ENCODE results near the gene MAGI1. TPM values are rescaled to one million over a fixed set of nuclear protein-coding genes. Genes with fewer than 3 reads are reported as not detected.
A peak's percentile ranks its signal among the peaks of the same experiment; 100 is the strongest.

MAGI1 gene
- total RNA-seq, 1 experiment from 2014 or later = 58.2 TPM

DNA sequence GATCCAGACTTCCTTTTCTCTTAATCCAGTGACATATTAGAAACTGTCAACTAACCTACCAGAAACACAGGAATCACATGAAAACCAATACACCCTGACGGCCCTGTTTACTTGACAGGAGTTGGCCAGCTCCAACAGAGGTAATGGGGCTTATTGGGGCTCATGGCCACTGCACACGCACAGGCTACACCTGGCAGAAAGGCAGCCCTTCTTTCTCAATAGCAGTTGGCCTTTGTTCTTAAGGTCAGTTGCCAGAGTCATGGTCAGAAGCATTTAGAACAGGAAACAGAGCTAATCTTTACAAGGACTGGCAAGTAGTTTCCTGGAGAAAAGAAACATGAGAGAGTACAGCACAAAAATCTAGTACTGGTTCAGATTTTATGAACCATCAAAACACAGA lies 181.8 kb downstream of the MAGI1 start (continued):
- no peak for TF ChIP-seq NR3C1 (CRISPR knock-in tag; conservative IDR thresholded peaks at IDR 0.05; ENCODE audit: low read depth)
- TF ChIP-seq ZNF121 (CRISPR knock-in tag; IDR thresholded peaks at IDR 0.05) = no peak
- TF ChIP-seq TCF7 (CRISPR knock-in tag; IDR thresholded peaks at IDR 0.05; ENCODE audit: low read depth) = no peak
- TF ChIP-seq ZNF671 (CRISPR knock-in tag; IDR thresholded peaks at IDR 0.05) = no peak
- TF ChIP-seq, protein P1, sequence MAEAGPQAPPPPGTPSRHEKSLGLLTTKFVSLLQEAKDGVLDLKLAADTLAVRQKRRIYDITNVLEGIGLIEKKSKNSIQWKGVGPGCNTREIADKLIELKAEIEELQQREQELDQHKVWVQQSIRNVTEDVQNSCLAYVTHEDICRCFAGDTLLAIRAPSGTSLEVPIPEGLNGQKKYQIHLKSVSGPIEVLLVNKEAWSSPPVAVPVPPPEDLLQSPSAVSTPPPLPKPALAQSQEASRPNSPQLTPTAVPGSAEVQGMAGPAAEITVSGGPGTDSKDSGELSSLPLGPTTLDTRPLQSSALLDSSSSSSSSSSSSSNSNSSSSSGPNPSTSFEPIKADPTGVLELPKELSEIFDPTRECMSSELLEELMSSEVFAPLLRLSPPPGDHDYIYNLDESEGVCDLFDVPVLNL (CRISPR knock-in tag; IDR thresholded peaks at IDR 0.05; ENCODE audit: borderline replicate concordance, low read depth) = no peak
- no peak for TF ChIP-seq FOXP1 (CRISPR knock-in tag; IDR thresholded peaks at IDR 0.05; ENCODE audit: borderline replicate concordance)
- no peak for TF ChIP-seq ZNF232 (CRISPR knock-in tag; IDR thresholded peaks at IDR 0.05)
- no peak for TF ChIP-seq MAX (CRISPR knock-in tag; IDR thresholded peaks at IDR 0.05)
- no peak for TF ChIP-seq ATF6 (CRISPR knock-in tag; IDR thresholded peaks at IDR 0.05)
- no peak for TF ChIP-seq NFYB (CRISPR knock-in tag; conservative IDR thresholded peaks at IDR 0.05; ENCODE audit: low read depth)
- no peak for TF ChIP-seq MXD4 (CRISPR knock-in tag; IDR thresholded peaks at IDR 0.05; ENCODE audit: borderline replicate concordance)
- no peak for TF ChIP-seq SMAD3 (CRISPR knock-in tag; IDR thresholded peaks at IDR 0.05; ENCODE audit: borderline replicate concordance)
- no peak for TF ChIP-seq ERG (CRISPR knock-in tag; IDR thresholded peaks at IDR 0.05)

DNA sequence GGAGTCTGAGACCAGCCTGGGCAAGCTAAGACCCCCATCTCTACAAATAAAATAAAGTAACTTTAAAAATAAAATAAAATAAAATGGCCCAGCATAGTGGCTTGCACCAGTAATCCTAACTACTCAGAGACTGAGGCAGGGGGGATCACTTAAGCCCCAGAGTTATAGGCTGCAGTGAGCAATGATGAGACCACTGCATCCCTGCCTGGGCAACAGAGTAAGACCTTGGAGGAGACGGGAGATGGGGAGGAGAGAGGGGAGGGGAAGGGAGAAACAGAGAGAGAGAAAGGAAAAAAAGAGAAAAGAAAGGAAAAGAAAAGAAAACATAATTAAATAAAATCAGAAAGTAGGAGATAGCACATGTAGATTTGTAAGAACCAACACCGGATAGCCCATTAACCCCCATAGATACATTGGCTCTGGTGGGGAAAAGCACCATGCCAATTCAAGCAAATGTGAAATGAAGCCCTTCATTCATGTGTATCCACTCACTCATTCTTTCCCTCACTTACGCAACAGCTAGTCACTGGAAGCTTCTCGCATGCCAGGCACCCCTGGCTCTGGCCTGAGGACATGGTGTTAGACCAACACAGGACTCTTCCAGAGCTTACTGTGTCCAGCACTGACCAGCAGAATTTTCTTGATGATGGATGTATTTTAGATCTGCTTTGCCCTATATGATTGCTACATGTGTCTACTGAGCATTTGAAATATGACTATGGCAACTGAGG lies 183.2 kb downstream of the MAGI1 start:
- Mint-ChIP-seq H3K9me3 (no peaks in the 10 kb centered on the region), H3K36me3 (no peaks in the 10 kb centered on the region), H3K4me3 (no peak overlapping the region), H3K27me3 (ENCODE audit: low read depth) (no peaks in the 10 kb centered on the region), H3K27ac (no peak overlapping the region), H3K4me1 (peaks cover 28% of the 10 kb centered on the region)
- DNase-seq (ENCODE audit: low spot score) = no peak
- ChIA-PET CTCF (no interaction called here), POLR2A (no interaction called here)
- no peak; the same call in 1 of the 2 replicates for ATAC-seq
- peak; percentile 69 for TF ChIP-seq ZNF121 (CRISPR knock-in tag; IDR thresholded peaks at IDR 0.05)
- TF ChIP-seq, protein P2, sequence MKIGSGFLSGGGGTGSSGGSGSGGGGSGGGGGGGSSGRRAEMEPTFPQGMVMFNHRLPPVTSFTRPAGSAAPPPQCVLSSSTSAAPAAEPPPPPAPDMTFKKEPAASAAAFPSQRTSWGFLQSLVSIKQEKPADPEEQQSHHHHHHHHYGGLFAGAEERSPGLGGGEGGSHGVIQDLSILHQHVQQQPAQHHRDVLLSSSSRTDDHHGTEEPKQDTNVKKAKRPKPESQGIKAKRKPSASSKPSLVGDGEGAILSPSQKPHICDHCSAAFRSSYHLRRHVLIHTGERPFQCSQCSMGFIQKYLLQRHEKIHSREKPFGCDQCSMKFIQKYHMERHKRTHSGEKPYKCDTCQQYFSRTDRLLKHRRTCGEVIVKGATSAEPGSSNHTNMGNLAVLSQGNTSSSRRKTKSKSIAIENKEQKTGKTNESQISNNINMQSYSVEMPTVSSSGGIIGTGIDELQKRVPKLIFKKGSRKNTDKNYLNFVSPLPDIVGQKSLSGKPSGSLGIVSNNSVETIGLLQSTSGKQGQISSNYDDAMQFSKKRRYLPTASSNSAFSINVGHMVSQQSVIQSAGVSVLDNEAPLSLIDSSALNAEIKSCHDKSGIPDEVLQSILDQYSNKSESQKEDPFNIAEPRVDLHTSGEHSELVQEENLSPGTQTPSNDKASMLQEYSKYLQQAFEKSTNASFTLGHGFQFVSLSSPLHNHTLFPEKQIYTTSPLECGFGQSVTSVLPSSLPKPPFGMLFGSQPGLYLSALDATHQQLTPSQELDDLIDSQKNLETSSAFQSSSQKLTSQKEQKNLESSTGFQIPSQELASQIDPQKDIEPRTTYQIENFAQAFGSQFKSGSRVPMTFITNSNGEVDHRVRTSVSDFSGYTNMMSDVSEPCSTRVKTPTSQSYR (CRISPR knock-in tag; IDR thresholded peaks at IDR 0.05) = no peak

GRCh38 chr3:65854606-65855304 lies 184.0 kb downstream of the MAGI1 start:
- POLR2A ChIA-PET = no interaction called here
- no peaks in the 10 kb centered on the region for H3K27me3 Mint-ChIP-seq (ENCODE audit: low read depth)
- H3K4me3 Mint-ChIP-seq = no peak overlapping the region
- ATAC-seq (no peak), DNase-seq (ENCODE audit: low spot score) (no peak)
- H3K9me3 Mint-ChIP-seq = no peaks in the 10 kb centered on the region
- H3K36me3 Mint-ChIP-seq = no peaks in the 10 kb centered on the region
- CTCF ChIA-PET = no interaction called here
- peaks cover 28% of the 10 kb centered on the region for H3K4me1 Mint-ChIP-seq
- no peak overlapping the region for H3K27ac Mint-ChIP-seq
- TF ChIP-seq, protein P3, sequence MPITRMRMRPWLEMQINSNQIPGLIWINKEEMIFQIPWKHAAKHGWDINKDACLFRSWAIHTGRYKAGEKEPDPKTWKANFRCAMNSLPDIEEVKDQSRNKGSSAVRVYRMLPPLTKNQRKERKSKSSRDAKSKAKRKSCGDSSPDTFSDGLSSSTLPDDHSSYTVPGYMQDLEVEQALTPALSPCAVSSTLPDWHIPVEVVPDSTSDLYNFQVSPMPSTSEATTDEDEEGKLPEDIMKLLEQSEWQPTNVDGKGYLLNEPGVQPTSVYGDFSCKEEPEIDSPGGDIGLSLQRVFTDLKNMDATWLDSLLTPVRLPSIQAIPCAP (CRISPR knock-in tag; IDR thresholded peaks at IDR 0.05) = no peak
- no peak for TF ChIP-seq ZSCAN18 (CRISPR knock-in tag; IDR thresholded peaks at IDR 0.05)
- TF ChIP-seq MAX (CRISPR knock-in tag; IDR thresholded peaks at IDR 0.05) = no peak
- no peak for TF ChIP-seq ZNF423 (CRISPR knock-in tag; IDR thresholded peaks at IDR 0.05)
- no peak for TF ChIP-seq JAZF1 (CRISPR knock-in tag; IDR thresholded peaks at IDR 0.05)
- TF ChIP-seq ETV6 (CRISPR knock-in tag; IDR thresholded peaks at IDR 0.05) = no peak
- TF ChIP-seq NR3C1 (CRISPR knock-in tag; conservative IDR thresholded peaks at IDR 0.05; ENCODE audit: low read depth) = no peak

Measured in WTC11 (cell line).